Erythroblast (primary cell): ENCODE data around the gene SCLT1.
"Not testable (repeated sequence)": the region's sequence is repeated elsewhere in the genome, so short reads cannot be mapped to it uniquely, and the experiment has no call there.

Source experiments
- DNase-seq, 2 experiments: peaks; one replicate each; lab custom pipeline; 2025; lab: John Stamatoyannopoulos, UW
- GATA1 ChIP-seq: IDR thresholded peaks from 2 replicates; pipeline ENCODE4 v1.6.1; 2011; ENCODE audit warnings: low read depth, mild to moderate bottlenecking, control low read depth, low read length, moderate library complexity
- POLR2A ChIP-seq: IDR thresholded peaks from 2 replicates; pipeline ENCODE4 v1.6.1; 2011; ENCODE audit warnings: mild to moderate bottlenecking, low read length

SCLT1 gene

DNA sequence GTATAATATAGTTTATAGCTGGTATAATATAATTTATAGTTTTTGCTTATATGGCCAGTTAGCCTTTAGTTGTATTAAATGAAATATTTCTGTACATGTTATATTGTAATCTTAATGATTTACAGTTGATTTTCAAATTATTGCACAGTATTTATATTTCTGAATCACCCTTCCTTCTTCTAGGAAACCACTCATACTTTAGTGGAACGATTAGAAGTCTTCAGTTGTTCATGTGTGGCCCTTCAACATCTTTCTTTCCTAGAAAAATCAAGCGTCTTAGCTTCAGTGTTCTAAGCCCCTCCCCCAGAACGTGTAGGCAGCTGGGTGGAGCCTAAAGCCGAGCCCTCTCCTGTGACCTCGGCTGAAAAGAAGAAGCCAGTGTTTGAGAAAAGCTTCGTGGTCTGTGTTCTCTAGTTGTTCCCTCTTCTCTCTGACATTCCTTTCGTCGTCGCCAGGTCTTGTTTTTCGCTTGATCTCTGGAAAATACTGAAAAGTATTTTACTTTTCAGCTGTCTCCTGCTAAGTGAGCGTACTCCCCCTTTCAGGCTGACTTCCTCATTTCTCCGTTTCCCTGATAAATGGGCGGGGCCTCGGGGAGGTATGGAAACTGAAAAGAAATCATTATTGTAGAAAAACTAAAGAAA, 2.6 kb upstream of the SCLT1 start, which contains the start of gene C4orf33:
C4orf33 (plus strand) TSS at position 342 of the 644 bp plus-strand sequence. CDS start 6,459 bp downstream, outside the sequence.
- peak; percentile 80 for TF ChIP-seq POLR2A
- no peak for TF ChIP-seq GATA1
- peak; percentile 86 to 88 for DNase-seq

- peak; percentile 25 to 53 for DNase-seq
- TF ChIP-seq POLR2A (no peak), GATA1 (no peak)
Measured at GRCh38 chr4:129094347-129094746, 1.0 kb upstream of the SCLT1 start.

GRCh38 chr4:129092631-129093190, 628 bp downstream of the SCLT1 start:
- TF ChIP-seq GATA1 (no peak), POLR2A (no peak)
- peak; percentile 59 to 71 for DNase-seq

- DNase-seq: no peak
- no peak for TF ChIP-seq POLR2A
- TF ChIP-seq GATA1: no peak
Measured at GRCh38 chr4:129087516-129087915, 5.8 kb downstream of the SCLT1 start.

DNA sequence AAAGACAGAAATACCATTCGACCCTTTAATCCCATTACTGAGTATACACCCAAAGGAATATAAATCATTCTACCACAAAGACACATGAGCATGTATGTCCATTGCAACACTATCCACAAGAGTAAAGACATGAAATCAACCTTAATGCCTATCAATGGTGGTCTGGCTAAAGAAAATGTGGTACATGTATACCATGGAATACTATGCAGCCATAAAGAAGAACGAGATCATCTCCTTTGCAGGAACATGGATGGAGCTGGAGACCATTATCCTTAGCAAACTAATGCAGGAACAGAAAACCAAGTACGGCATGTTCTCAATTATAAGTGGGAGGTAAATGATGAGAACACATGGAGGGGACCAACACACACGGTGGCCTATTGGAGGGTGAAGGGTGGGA, 7.9 kb downstream of the SCLT1 start:
- TF ChIP-seq GATA1 (no peak), POLR2A (no peak)
- DNase-seq: no peak

DNA sequence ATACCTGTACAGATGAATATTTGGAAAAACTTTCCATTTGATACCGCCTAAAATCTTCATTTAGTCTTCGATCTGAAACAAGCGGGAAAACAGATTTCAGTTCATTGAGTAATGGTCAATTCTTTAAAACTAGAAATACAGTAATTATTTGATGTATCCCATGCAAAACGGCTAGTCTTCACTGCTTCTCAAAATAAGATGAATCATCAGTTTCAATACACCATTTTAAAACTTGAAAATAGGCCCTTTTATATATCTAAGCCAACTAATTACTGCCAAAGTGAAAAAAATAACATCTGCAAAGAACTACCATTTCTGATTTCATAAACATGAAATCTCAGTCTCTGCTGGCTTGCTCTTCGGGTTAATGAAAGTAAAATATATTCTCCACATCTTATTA, 11.0 kb downstream of the SCLT1 start:
- no peak for DNase-seq
- TF ChIP-seq POLR2A: no peak
- no peak for TF ChIP-seq GATA1

GRCh38 chr4:129080129-129080528, 13.2 kb downstream of the SCLT1 start:
- no peak for DNase-seq
- TF ChIP-seq GATA1: no peak
- no peak for TF ChIP-seq POLR2A

DNA sequence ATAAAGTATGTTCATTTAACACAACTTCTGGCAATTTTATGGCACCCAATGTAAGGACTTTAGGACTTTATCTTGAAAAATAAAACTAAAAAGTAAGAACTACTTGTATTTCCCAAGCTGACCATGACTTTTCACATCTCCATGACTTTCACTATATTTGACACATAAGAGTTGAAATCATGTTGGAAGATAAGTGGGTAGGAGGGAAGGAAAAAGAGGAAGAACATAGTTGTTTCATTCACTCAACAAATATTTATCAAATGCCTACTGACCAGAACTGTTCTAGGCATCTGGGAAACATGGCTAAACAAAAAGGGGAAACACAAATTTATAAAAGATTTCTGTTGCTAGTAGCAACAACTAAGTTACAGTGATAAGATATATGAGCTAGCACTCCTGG, 16.0 kb downstream of the SCLT1 start:
- no peak for DNase-seq
- no peak for TF ChIP-seq POLR2A
- TF ChIP-seq GATA1: no peak

- DNase-seq: not testable (repeated sequence)
Measured at GRCh38 chr4:129069537-129069936, 23.8 kb downstream of the SCLT1 start.

GRCh38 chr4:129064717-129065116, 28.6 kb downstream of the SCLT1 start:
- TF ChIP-seq GATA1 (no peak), POLR2A (no peak)
- DNase-seq: no peak

DNA sequence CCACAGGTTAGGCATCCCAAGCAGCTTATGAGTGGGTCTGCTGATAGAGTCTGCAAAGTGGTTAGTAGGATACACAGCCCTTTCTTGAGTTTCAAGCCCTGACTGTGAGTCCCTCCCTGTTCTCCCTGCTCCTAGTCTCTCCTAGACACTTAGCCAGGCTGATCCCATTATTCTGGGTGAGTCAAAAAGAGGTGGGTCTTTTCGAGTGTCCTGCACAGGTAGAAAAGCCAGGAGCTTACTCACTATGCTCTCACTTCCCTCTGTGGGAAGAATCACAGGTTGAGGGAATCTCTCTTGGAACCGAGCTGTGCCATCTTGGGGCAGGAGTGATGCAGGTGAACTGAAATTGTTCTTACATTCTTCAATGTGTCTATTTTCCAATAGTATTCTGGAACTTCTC, 29.7 kb downstream of the SCLT1 start:
- DNase-seq: no peak
- TF ChIP-seq POLR2A: no peak
- no peak for TF ChIP-seq GATA1

DNA sequence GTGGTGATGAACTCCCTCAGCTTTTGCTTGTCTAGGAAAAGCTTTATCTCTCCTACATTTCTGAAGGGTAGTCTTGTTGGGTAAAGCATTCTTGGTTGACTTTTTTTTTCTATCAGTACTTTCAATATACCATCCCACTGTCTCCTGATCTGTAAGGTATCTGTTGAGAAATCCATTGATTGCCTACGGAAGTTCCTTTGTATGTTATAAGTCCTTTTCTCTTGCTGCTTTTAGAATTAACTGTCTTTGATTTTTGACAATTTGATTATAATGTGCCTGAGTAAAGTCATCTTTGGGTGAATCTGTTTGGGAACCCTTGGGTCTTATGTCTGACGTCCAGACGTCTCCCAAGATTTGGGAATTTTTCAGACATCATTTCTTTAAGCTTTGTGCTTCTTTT, 30.8 kb downstream of the SCLT1 start:
- TF ChIP-seq POLR2A: no peak
- TF ChIP-seq GATA1: no peak
- no peak for DNase-seq

DNA sequence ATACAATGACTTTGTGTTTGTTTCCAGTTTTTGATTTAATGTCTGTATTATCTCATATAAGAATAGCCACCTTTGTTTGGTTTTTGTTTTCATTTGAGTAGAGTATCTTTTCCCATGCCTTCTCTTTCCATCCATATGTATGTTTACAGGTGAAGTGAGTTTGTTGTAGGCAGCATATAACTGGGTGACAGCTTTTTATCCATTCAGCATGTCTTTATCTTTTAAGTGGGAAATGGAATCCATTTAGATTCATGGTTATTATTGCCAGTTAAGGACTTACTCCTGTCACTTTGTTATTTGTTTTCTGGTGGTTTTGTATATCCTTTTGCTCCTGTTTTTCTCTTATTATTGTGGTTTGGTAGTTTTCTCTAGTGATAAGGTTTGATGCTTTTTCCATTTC, 34.3 kb downstream of the SCLT1 start:
- TF ChIP-seq GATA1 (no peak), POLR2A (no peak)
- DNase-seq: no peak

- TF ChIP-seq GATA1 (no peak), POLR2A (no peak)
- DNase-seq: no peak
Measured at GRCh38 chr4:129046055-129046959, 47.0 kb downstream of the SCLT1 start.

- TF ChIP-seq GATA1: no peak
- TF ChIP-seq POLR2A: no peak
Measured at GRCh38 chr4:129043523-129043922, 49.8 kb downstream of the SCLT1 start.

More at GRCh38 chr4:129043523-129043922, 49.8 kb downstream of the SCLT1 start:
- DNase-seq: peak; percentile 6 to 16
